Transverse colon (tissue), 4 donors: ENCODE data around the gene NID1. TPM values are rescaled to one million over a fixed set of nuclear protein-coding genes. Genes with fewer than 3 reads are reported as not detected.

Experiments used
- DNase-seq: peaks from one replicate; pipeline ENCODE4 v3.0.0-alpha.2; 2019
- H3K27ac ChIP-seq, 4 donors: fragments of 200-600 bp; sonication (generic); 2 replicates each; pipeline ENCODE4 v1.5.1; 2016 to 2018; ENCODE audit warnings: inconsistent platforms in 4 of 4
- H3K27me3 ChIP-seq: fragments of 200-600 bp; sonication (generic); 2 replicates; pipeline ENCODE4 v1.5.1; 2017; ENCODE audit warnings: inconsistent platforms
- H3K36me3 ChIP-seq, 4 donors: fragments of 200-600 bp; sonication (generic); 2 replicates each; pipeline ENCODE4 v1.5.1; 2017 to 2019; ENCODE audit warnings: inconsistent platforms in 4 of 4
- H3K4me1 ChIP-seq, 4 donors: fragments of 200-600 bp; sonication (generic); 2 replicates each; pipeline ENCODE4 v1.5.1; 2017 to 2020; ENCODE audit warnings: inconsistent platforms in 4 of 4
- H3K4me3 ChIP-seq, 4 donors: fragments of 200-600 bp; sonication (generic); 1 replicate in 1 of 4; 2 replicates in 3 of 4; pipeline versions ENCODE4 v1.5.1 to v1.6.1; 2017 to 2019; ENCODE audit warnings: inconsistent platforms in 4 of 4
- H3K9me3 ChIP-seq, 2 donors: fragments of 200-600 bp; sonication (generic); 2 replicates each; pipeline ENCODE4 v1.5.1; 2017 to 2019; ENCODE audit warnings: inconsistent platforms in 2 of 2
- CTCF ChIP-seq, 5 experiments: fragments of 200-600 bp in 3 of 5; fragments of 450-650 bp in 2 of 5; sonication (generic) in 3 of 5; IDR thresholded peaks; 1 replicate in 2 of 5; 2 replicates in 3 of 5; pipeline ENCODE4 v1.5.1; 2016 to 2017; ENCODE audit warnings: antibody characterized with exemption in 5 of 5, inconsistent platforms in 3 of 5, mild to moderate bottlenecking in 2 of 5, moderate library complexity in 1 of 5
- EP300 ChIP-seq: sonication (generic); formaldehyde crosslinking; IDR thresholded peaks from one replicate; pipeline ENCODE4 v1.6.1; 2017; ENCODE audit warnings: antibody characterized with exemption, low read depth
- POLR2A ChIP-seq: fragments of 450-650 bp; IDR thresholded peaks from one replicate; pipeline ENCODE4 v1.6.1; 2016; ENCODE audit warnings: antibody characterized with exemption, mild to moderate bottlenecking, moderate library complexity
- POLR2AphosphoS5 ChIP-seq, 3 donors: sonication (generic); formaldehyde crosslinking; IDR thresholded peaks; one replicate each; pipeline ENCODE4 v1.6.1; 2016; ENCODE audit warnings: antibody characterized with exemption in 3 of 3
- WGBS, 2 donors: methylation state at CpG; one replicate each; pipeline ENCODE4 v1.1.5; 2018; ENCODE audit warnings: low coverage in 1 of 2; 5-methylcytosine and 5-hydroxymethylcytosine counted together
- in situ Hi-C, 4 donors: fragments of 200-750 bp; cut with MboI; loops; one replicate each; pipeline versions ENCODE4 v1.15.0 to v1.15.1; 2017; ENCODE audit warnings: low sequenced_read_pairs in 3 of 4, low pct_ligation_motif_present in 1 of 4, low pct_unique_long_range_greater_than_20kb in 1 of 4
- intact Hi-C: fragments of 100-400 bp; cut with DNase I; formaldehyde crosslinking; loops from one replicate; pipeline ENCODE4 v1.15.1; 2023; ENCODE audit warnings: low total_unique reads
- total RNA-seq, 4 donors: library from RNA; depleted of rRNA; stranded (reverse); fragments of >200 nt; gene quantifications; one replicate each; pipeline ENCODE4 v1.1.0, GENCODE V29; 2016

The NID1 gene
- total RNA-seq, 4 donors from 2014 or later, result 42.7 to 133 (median 63.5) TPM

DNA sequence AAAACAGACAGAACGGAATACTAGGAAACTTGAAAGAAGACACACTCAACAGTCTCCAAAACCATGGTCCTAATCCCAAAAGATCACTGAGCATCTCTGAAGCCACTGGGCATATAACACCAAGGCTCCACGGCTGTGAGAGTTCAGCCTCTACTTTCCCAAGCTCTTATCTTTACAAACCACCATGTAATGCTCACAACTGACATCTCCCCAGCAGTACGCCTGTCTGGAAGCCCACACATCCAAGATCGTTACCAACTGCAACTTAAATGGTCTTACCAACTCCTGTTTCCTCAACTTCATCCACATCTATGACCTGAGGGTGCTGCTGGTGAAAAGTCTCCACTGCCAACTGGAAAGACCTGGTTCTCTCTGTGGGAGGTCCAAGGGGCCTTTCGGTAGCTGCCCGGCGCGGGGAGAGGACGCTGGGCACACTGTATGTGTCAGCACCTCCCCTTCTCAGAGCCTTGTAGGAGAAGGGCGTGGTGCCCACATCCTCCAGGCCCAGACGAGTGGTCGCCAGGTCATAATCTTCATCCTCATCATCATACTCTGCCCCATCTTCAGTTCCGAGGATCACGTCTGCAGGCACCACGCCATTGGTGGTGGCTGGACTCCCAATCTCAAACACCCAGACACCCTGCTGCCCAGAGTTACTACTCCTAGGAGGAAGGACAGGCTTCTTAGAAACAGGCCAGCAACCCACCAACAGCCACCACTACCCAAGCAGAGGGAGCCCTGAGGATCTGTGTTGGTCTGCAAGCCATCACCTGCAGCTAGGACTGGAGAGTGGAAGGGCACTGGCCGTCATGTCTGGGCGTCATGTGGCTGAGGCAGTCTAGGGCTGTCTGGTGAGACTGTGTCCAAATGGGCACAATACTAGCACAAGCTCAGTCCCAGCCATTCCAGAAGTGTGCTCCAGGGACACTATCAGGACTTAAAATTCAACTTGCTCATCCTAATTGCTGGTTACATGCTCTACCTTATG, 23.0 kb downstream of the NID1 start:
- 89 to 92% methylated on average over 8 to 17 of the region's 17 CpGs for WGBS, 2 donors
- Histone ChIP-seq H3K4me3 (no peak overlapping the region), H3K9me3 (no peaks in the 10 kb centered on the region), H3K4me1 (peaks cover 0 to 6% (median 4%) of the 10 kb centered on the region in 4 donors), H3K36me3 (peaks cover 0 to 8% (median 4%) of the 10 kb centered on the region in 4 donors), H3K27ac (no peak overlapping the region), H3K27me3 (no peaks in the 10 kb centered on the region)
- intact Hi-C loops, result no loop called here
- no peak for DNase-seq
- TF ChIP-seq POLR2A (no peak), EP300 (no peak), CTCF (IDR thresholded peaks at IDR 0.05) (no peak), POLR2AphosphoS5 (IDR thresholded peaks at IDR 0.05) (no peak)
- in situ Hi-C loops, result no loop called here

DNA sequence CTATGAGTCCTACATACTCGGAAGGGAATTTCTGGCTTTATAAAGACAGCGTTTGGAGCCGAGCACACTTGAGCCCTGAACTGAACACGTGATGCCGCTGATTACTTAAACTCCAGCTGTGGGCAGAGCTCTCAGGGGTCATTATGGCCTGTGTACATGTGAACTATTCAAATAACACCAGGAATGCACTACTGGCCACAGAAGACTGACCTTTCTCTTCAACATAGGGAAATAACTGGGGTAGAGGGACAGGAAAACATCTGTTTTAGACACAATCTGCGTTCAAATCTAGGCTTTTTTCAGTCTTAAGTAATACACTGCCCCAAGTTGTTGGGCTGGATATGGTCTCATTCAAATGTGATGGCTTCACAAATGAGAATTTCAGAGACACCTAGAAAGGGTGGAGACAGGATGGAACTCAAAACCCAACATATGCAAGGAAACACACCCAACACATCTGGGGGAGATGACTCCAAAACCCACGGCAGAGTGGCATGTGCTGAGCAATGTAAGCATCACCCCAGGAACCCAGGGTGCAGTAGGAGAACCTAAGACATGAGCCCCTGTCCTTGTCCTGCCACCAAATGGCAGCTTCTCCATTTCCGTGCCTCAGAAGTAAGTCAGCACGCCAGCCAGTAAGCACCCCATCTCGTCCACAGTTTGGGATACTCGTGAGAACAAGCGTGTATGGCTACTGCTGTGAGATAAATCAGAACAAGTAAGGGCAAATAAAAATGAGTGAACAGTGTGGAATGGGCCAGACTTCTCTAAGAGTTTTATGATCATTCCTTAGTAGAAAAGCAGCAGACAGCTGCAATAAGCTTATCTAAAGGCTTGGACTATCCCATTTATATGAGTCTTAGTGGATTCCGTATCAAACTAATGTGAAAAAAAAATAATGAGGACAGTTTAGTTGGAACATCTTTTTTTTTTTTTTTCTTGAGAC, 24.9 kb downstream of the NID1 start:
- no peak for DNase-seq
- WGBS, 2 donors, result 28 to 52% methylated on average over 4 to 13 of the region's 13 CpGs
- Histone ChIP-seq H3K27me3 (no peaks in the 10 kb centered on the region), H3K4me1 (peaks cover 0 to 6% (median 4%) of the 10 kb centered on the region in 4 donors), H3K27ac (peak overlapping the region; percentile 51 to 72 (median 68)), H3K4me3 (no peak overlapping the region), H3K9me3 (no peaks in the 10 kb centered on the region), H3K36me3 (peaks cover 0 to 8% (median 4%) of the 10 kb centered on the region in 4 donors)
- TF ChIP-seq EP300 (no peak), CTCF (IDR thresholded peaks at IDR 0.05) (no peak), POLR2AphosphoS5 (IDR thresholded peaks at IDR 0.05) (peak; percentile 15 to 59 (median 43)), POLR2A (no peak)
- intact Hi-C loops (no loop called here), in situ Hi-C loops (no loop called here)

DNA sequence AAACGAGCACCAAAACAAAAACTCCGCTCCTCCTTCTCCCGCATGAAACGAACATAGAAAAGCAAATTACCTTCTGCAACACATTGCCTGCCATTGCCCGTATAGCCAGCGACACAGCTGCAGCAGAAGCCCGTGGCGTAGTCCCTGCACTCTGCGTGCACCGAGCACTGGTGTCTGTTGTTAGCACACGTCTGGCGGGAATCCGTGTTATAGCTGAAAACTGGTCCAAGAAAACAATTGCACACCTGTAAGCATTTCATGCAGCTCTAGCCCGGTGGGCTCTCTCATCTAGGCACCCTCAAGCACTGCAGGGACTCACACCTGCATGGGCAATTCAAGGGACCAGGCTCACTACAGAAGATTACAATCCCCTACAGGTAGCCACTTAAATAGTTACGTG, 26.9 kb downstream of the NID1 start:
- intact Hi-C loops (no loop called here), in situ Hi-C loops (no loop called here)
- Histone ChIP-seq H3K4me3 (no peak overlapping the region), H3K4me1 (peaks cover 0 to 6% (median 4%) of the 10 kb centered on the region in 4 donors), H3K27me3 (no peaks in the 10 kb centered on the region), H3K36me3 (peaks cover 0 to 8% (median 0%) of the 10 kb centered on the region in 4 donors), H3K9me3 (no peaks in the 10 kb centered on the region), H3K27ac (peak overlapping the region in 1 of 4 donors; percentile 19)
- 93% methylated on average over 15 of the region's 15 CpGs; no CpG with 5 or more reads in 1 of the 2 donors for WGBS, 2 donors
- no peak for DNase-seq
- TF ChIP-seq POLR2A (no peak), POLR2AphosphoS5 (IDR thresholded peaks at IDR 0.05) (no peak), EP300 (no peak), CTCF (IDR thresholded peaks at IDR 0.05) (no peak)
